ENCODE data around the gene APOL1.
A peak's percentile ranks its signal among the peaks of the same experiment; 100 is the strongest.
"Not testable (repeated sequence)": the region's sequence is repeated elsewhere in the genome, so short reads cannot be mapped to it uniquely, and the experiment has no call there.

The APOL1 gene

DNA sequence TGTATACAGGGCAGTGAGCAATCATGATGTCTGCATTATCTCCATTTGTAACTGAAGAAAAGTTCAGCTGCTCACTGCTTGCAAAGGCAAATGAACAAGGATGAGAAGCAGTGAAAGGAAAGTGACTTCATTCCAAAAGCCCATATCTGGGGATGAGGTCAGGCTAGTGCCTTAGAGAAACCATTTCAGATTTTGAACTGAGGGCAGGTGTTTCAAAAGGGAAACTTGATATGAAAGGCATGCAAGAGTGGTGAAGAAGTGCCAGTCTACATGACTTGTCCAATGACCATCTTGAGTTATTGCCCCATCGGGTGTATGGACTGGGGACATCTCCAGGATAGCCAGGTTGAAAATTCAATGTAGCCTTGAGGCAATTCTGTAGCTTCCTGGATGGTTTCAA, 44.0 kb upstream of the APOL1 start:
- TF ChIP-seq, protein P1, sequence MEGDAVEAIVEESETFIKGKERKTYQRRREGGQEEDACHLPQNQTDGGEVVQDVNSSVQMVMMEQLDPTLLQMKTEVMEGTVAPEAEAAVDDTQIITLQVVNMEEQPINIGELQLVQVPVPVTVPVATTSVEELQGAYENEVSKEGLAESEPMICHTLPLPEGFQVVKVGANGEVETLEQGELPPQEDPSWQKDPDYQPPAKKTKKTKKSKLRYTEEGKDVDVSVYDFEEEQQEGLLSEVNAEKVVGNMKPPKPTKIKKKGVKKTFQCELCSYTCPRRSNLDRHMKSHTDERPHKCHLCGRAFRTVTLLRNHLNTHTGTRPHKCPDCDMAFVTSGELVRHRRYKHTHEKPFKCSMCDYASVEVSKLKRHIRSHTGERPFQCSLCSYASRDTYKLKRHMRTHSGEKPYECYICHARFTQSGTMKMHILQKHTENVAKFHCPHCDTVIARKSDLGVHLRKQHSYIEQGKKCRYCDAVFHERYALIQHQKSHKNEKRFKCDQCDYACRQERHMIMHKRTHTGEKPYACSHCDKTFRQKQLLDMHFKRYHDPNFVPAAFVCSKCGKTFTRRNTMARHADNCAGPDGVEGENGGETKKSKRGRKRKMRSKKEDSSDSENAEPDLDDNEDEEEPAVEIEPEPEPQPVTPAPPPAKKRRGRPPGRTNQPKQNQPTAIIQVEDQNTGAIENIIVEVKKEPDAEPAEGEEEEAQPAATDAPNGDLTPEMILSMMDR (conservative IDR thresholded peaks at IDR 0.05; ENCODE audit: control insufficient read depth, insufficient read depth, low read depth, low read length) = no peak
- no peak for DNase-seq (ENCODE audit: low read depth)
- no peak overlapping the region for H3K4me3 ChIP-seq (ENCODE audit: control insufficient read depth, low read depth, low read length)

GRCh38 chr22:36209488-36209908, 43.4 kb upstream of the APOL1 start:
- not testable (repeated sequence) for H3K4me3 ChIP-seq (ENCODE audit: control insufficient read depth, low read depth, low read length); DNase-seq (ENCODE audit: low read depth)

GRCh38 chr22:36210224-36210623, 42.7 kb upstream of the APOL1 start:
- H3K4me3 ChIP-seq (ENCODE audit: control insufficient read depth, low read depth, low read length) = no peak overlapping the region
- no peak for DNase-seq (ENCODE audit: low read depth)
- TF ChIP-seq, protein P1 (conservative IDR thresholded peaks at IDR 0.05; ENCODE audit: control insufficient read depth, insufficient read depth, low read depth, low read length) = no peak

- DNase-seq (ENCODE audit: low read depth) = peak; percentile 59
- TF ChIP-seq, protein P1 (conservative IDR thresholded peaks at IDR 0.05; ENCODE audit: control insufficient read depth, insufficient read depth, low read depth, low read length) = no peak
Observed at GRCh38 chr22:36211237-36211861, 41.6 kb upstream of the APOL1 start.

DNA sequence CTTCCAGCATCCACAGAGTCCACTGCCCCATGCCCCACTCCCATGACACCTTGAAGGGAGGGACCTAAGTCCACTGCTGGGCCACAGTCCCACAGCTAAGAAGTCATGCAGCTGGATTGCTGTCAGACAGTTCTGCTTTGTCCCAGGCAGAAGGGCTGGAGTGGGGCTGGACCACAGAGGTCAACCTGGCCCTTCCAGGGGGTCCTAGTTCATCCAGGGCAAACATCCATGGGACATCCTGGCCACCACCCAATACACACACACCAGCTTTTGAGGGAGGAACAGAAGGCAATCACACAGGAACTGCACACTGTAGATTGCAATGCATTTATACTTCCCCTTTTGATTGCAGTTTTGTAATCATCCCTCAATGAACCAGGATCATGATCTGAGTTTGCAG, 40.0 kb upstream of the APOL1 start:
- TF ChIP-seq, protein P1 (conservative IDR thresholded peaks at IDR 0.05; ENCODE audit: control insufficient read depth, insufficient read depth, low read depth, low read length) = no peak
- no peak overlapping the region for H3K4me3 ChIP-seq (ENCODE audit: control insufficient read depth, low read depth, low read length)
- no peak for DNase-seq (ENCODE audit: low read depth)

More at GRCh38 chr22:36211237-36211861, 41.6 kb upstream of the APOL1 start:
- H3K4me3 ChIP-seq (ENCODE audit: control insufficient read depth, low read depth, low read length) = no peak overlapping the region

GRCh38 chr22:36213586-36213985, 39.3 kb upstream of the APOL1 start:
- H3K4me3 ChIP-seq (ENCODE audit: control insufficient read depth, low read depth, low read length) = no peak overlapping the region
- TF ChIP-seq, protein P1 (conservative IDR thresholded peaks at IDR 0.05; ENCODE audit: control insufficient read depth, insufficient read depth, low read depth, low read length) = no peak
- DNase-seq (ENCODE audit: low read depth) = no peak

GRCh38 chr22:36215981-36216380, 37.0 kb upstream of the APOL1 start:
- TF ChIP-seq, protein P1 (conservative IDR thresholded peaks at IDR 0.05; ENCODE audit: control insufficient read depth, insufficient read depth, low read depth, low read length) = no peak
- DNase-seq (ENCODE audit: low read depth) = peak; percentile 17
- H3K4me3 ChIP-seq (ENCODE audit: control insufficient read depth, low read depth, low read length) = no peak overlapping the region
